HCT116 (cell line): ENCODE results near the gene ZBTB20. TPM values are rescaled to one million over a fixed set of nuclear protein-coding genes. Genes with fewer than 3 reads are reported as not detected.

ENCODE experiments used
- ATAC-seq: fragments of 200-7000 bp; cut with Tn5 transposase; 2 replicates; pipeline ENCODE4 v1.9.1; 2020; ENCODE audit warnings: mild to moderate bottlenecking, moderate library complexity
- BruUV-seq: library from RNA; stranded (reverse); fragments of 400-500 nt; replicated peaks from 2 replicates; lab custom pipeline; 2021; lab: Mats Ljungman, UMichigan
- CTCF ChIA-PET: fragments of 300-600 bp; sonication (Branson Sonifier 250); formaldehyde crosslinking; loops from one replicate; lab custom pipeline; 2021; ENCODE audit warnings: antibody characterized with exemption; lab: Charles Lee
- POLR2A ChIA-PET: fragments of 300-600, 350-600 bp; sonication (Branson Sonifier 250); formaldehyde crosslinking; loops from one replicate; lab custom pipeline; 2021; ENCODE audit warnings: antibody characterized with exemption; lab: Charles Lee
- RAD21 ChIA-PET, 2 experiments: fragments of 300-600 bp; sonication (Branson Sonifier 250); formaldehyde crosslinking; loops; one replicate each; lab custom pipeline; 2023; ENCODE audit warnings: low total read pairs in 2 of 2; ENCODE audit not compliant: uncharacterized antibody in 2 of 2, unreplicated experiment in 2 of 2, low non-redundant PET in 1 of 2; lab: Charles Lee
- DNase-seq: peaks from one replicate; pipeline ENCODE4 v3.0.0-alpha.2; 2010; ENCODE audit warnings: low read depth, low spot score
- H2AFZ ChIP-seq: fragments of 200-600 bp; shearing (Covaris generic), sonication (generic); 2 replicates; pipeline ENCODE4 v1.6.1; 2017; ENCODE audit warnings: low read depth, mixed run types, mixed read lengths, antibody characterized with exemption, low read length; ENCODE audit not compliant: poor library complexity, severe bottlenecking
- H3K27ac ChIP-seq: 2 replicates; pipeline ENCODE4 v1.5.1; 2012; ENCODE audit warnings: low read depth, low read length
- H3K27me3 ChIP-seq: fragments of 200-600 bp; sonication (generic); 2 replicates; pipeline ENCODE4 v1.6.1; 2016; ENCODE audit warnings: mixed run types, low read length, mixed read lengths; ENCODE audit not compliant: insufficient read depth
- H3K36me3 ChIP-seq, 2 experiments: fragments of 200-500 bp in 1 of 2; fragments of 200-600 bp in 1 of 2; sonication (Bioruptor generic) in 1 of 2; sonication (generic) in 1 of 2; 2 replicates each; pipeline versions ENCODE4 v1.5.1 to v1.6.1; 2014 to 2016; ENCODE audit warnings: low read length in 2 of 2, inconsistent platforms in 1 of 2, mixed read lengths in 1 of 2, mixed run types in 1 of 2; ENCODE audit not compliant: insufficient read depth in 2 of 2, control insufficient read depth in 1 of 2
- H3K4me1 ChIP-seq, 2 experiments: fragments of 200-600 bp in 1 of 2; sonication (generic) in 1 of 2; 2 replicates each; pipeline versions ENCODE4 v1.5.1 to v1.6.1; 2012 to 2017; ENCODE audit warnings: low read length in 2 of 2, inconsistent platforms in 1 of 2, mild to moderate bottlenecking in 1 of 2, mixed read lengths in 1 of 2, mixed run types in 1 of 2, moderate library complexity in 1 of 2; ENCODE audit not compliant: insufficient read depth in 2 of 2, control insufficient read depth in 1 of 2
- H3K4me2 ChIP-seq: fragments of 200-600 bp; sonication (generic); 2 replicates; pipeline ENCODE4 v1.6.1; 2017; ENCODE audit warnings: mixed run types, low read length, mixed read lengths
- H3K4me3 ChIP-seq, 2 experiments: fragments of 200-600 bp in 1 of 2; sonication (generic) in 1 of 2; replicated peaks in 1 of 2; 2 replicates each; pipeline ENCODE4 v1.5.1; 2011 to 2016; ENCODE audit warnings: low read length in 2 of 2, control low read depth in 1 of 2, low read depth in 1 of 2, mild to moderate bottlenecking in 1 of 2, mixed read lengths in 1 of 2, mixed run types in 1 of 2
- H3K79me2 ChIP-seq: fragments of 200-600 bp; sonication (generic); 2 replicates; pipeline ENCODE4 v1.6.1; 2017; ENCODE audit warnings: mild to moderate bottlenecking, mixed run types, low read length, moderate library complexity, mixed read lengths; ENCODE audit not compliant: insufficient read depth
- H3K9ac ChIP-seq: fragments of 200-600 bp; sonication (generic); 2 replicates; pipeline ENCODE4 v1.6.1; 2016; ENCODE audit warnings: low read length, mixed read lengths
- H3K9me2 ChIP-seq: fragments of 200-600 bp; sonication (generic), shearing (Covaris generic); 2 replicates; pipeline ENCODE4 v1.6.1; 2017; ENCODE audit warnings: mixed run types, mild to moderate bottlenecking, moderate library complexity; ENCODE audit not compliant: insufficient read depth
- H3K9me3 ChIP-seq, 2 experiments: fragments of 200-500 bp in 1 of 2; fragments of 200-600 bp in 1 of 2; sonication (Bioruptor generic) in 1 of 2; sonication (generic) in 1 of 2; 2 replicates each; pipeline ENCODE4 v1.6.1; 2014 to 2017; ENCODE audit warnings: low read length in 2 of 2, mixed read lengths in 2 of 2, inconsistent platforms in 1 of 2, low read depth in 1 of 2, mild to moderate bottlenecking in 1 of 2, mixed run types in 1 of 2, moderate library complexity in 1 of 2; ENCODE audit not compliant: control insufficient read depth in 1 of 2, insufficient read depth in 1 of 2
- H4K20me1 ChIP-seq: fragments of 200-600 bp; sonication (generic), shearing (Covaris generic); 2 replicates; pipeline ENCODE4 v1.6.1; 2017; ENCODE audit warnings: mixed run types, mild to moderate bottlenecking, moderate library complexity; ENCODE audit not compliant: insufficient read depth
- CBX3 ChIP-seq: IDR thresholded peaks from 2 replicates; pipeline ENCODE4 v1.6.1; 2012; ENCODE audit warnings: low read depth
- EZH2 ChIP-seq: fragments of 200-600 bp; sonication (generic); IDR thresholded peaks from 2 replicates; pipeline ENCODE4 v1.6.1; 2017; ENCODE audit warnings: antibody characterized with exemption, mixed run types
- EZH2phosphoT487 ChIP-seq: fragments of 200-600 bp; IDR thresholded peaks from 2 replicates; pipeline ENCODE4 v1.6.1; 2018; ENCODE audit warnings: antibody characterized with exemption, borderline replicate concordance
- JUND ChIP-seq: IDR thresholded peaks from 2 replicates; pipeline ENCODE4 v1.6.1; 2012
- POLR2A ChIP-seq: IDR thresholded peaks from 2 replicates; pipeline ENCODE4 v1.7.0; 2011; ENCODE audit warnings: borderline replicate concordance; ENCODE audit not compliant: insufficient read depth, insufficient read length; ENCODE audit errors: extremely low read depth
- RAD21 ChIP-seq: IDR thresholded peaks from 2 replicates; pipeline ENCODE4 v1.6.1; 2012; ENCODE audit warnings: low read depth, mild to moderate bottlenecking
- YY1 ChIP-seq: IDR thresholded peaks from 2 replicates; pipeline ENCODE4 v1.6.1; 2011; ENCODE audit warnings: low read length, low read depth, moderate library complexity, mild to moderate bottlenecking; ENCODE audit not compliant: insufficient replicate concordance; ENCODE audit errors: extremely low read depth
- ZFX ChIP-seq: fragments of 450-650 bp; IDR thresholded peaks from 2 replicates; pipeline ENCODE4 v1.6.1; 2017
- intact Hi-C: fragments of 100-400 bp; cut with micrococcal nuclease; formaldehyde crosslinking; loops from 2 replicates; pipeline ENCODE4 v1.10.0; 2022
- total RNA-seq: library from RNA; stranded (reverse); gene quantifications from one replicate; pipeline ENCODE4 v1.2.1, GENCODE V29; 2021; ENCODE audit not compliant: unreplicated experiment
- TF ChIP-seq, protein P1 (sequence below), 3 experiments: fragments of 200-600 bp in 1 of 3; sonication (generic) in 1 of 3; IDR thresholded peaks in 2 of 3; conservative IDR thresholded peaks in 1 of 3; 2 replicates each; pipeline ENCODE4 v1.5.1; 2012 to 2017; ENCODE audit warnings: low read depth in 2 of 3, low read length in 2 of 3, antibody characterized with exemption in 1 of 3, borderline replicate concordance in 1 of 3, control low read depth in 1 of 3, mild to moderate bottlenecking in 1 of 3, mixed read lengths in 1 of 3, mixed run types in 1 of 3, moderate library complexity in 1 of 3; ENCODE audit not compliant: insufficient read depth in 1 of 3

The ZBTB20 gene
- total RNA-seq, 1 experiment from 2014 or later = 42.1 TPM

DNA sequence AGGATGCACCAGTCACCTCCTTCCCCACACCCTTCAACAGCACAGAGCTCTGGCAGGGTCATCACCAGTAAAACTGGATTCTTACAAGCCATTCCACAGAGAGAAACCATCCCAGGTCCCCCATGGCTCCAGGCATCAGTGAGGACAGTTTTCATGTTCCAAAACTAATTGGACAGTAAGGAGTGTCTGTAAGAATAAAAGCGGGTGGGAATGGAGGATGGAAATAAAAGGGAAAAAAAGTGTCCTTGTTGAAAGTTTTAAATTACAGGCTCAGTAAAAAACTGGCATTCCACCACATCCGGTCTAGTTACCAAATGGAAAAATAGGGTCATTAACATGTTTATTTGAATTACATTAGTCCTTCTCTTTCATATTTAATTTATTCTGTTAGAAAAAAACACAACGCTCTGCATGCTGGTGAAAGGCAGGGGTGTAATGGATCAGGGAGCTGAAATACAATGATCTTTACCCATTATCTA lies 735.9 kb downstream of the ZBTB20 start (continued):
- TF ChIP-seq EZH2phosphoT487 = no peak
- TF ChIP-seq POLR2A = no peak
- TF ChIP-seq, all 23 proteins: peak for 0

GRCh38 chr3:114408736-114409670 lies 738.1 kb downstream of the ZBTB20 start:
- Histone ChIP-seq H3K27ac (no peak overlapping the region), H3K9me3 (no peaks in the 10 kb centered on the region), H3K9ac (no peak overlapping the region), H3K36me3 (no peaks in the 10 kb centered on the region), H3K4me3 (no peak overlapping the region), H3K79me2 (peaks cover 96% of the 10 kb centered on the region), H3K4me1 (peaks cover 49 to 87% of the 10 kb centered on the region in 2 experiments), H2AFZ (no peak overlapping the region), H3K27me3 (no peaks in the 10 kb centered on the region), H3K9me2 (no peaks in the 10 kb centered on the region), H4K20me1 (no peaks in the 10 kb centered on the region), H3K4me2 (no peak overlapping the region)
- ChIA-PET POLR2A (interaction anchor here (1.3 kb wide), 1 partner anchor 8 kb away, joined by 3 read pairs; no protein-coding TSS in a partner anchor), CTCF (interaction anchor here (1.2 to 7.9 kb wide), 2 partner anchors 9 to 24 kb away, joined by 5 to 49 read pairs; no protein-coding TSS in a partner anchor), RAD21 (no interaction called here)
- intact Hi-C loops = loop anchor here (10.0 kb wide), 1 partner anchor 236 kb away; no protein-coding TSS in a partner anchor
- TF ChIP-seq CBX3 (no peak), RAD21 (no peak), EZH2 (no peak), YY1 (no peak), JUND (no peak), ZFX (no peak)
- TF ChIP-seq, protein P1, sequence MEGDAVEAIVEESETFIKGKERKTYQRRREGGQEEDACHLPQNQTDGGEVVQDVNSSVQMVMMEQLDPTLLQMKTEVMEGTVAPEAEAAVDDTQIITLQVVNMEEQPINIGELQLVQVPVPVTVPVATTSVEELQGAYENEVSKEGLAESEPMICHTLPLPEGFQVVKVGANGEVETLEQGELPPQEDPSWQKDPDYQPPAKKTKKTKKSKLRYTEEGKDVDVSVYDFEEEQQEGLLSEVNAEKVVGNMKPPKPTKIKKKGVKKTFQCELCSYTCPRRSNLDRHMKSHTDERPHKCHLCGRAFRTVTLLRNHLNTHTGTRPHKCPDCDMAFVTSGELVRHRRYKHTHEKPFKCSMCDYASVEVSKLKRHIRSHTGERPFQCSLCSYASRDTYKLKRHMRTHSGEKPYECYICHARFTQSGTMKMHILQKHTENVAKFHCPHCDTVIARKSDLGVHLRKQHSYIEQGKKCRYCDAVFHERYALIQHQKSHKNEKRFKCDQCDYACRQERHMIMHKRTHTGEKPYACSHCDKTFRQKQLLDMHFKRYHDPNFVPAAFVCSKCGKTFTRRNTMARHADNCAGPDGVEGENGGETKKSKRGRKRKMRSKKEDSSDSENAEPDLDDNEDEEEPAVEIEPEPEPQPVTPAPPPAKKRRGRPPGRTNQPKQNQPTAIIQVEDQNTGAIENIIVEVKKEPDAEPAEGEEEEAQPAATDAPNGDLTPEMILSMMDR (IDR thresholded peaks at IDR 0.05 in 2 of 3, conservative IDR thresholded peaks at IDR 0.05 in 1 of 3; ENCODE audit: borderline replicate concordance in 1 of 3, insufficient read depth in 1 of 3, low read depth in 2 of 3, low read length in 2 of 3) = no peak
- DNase-seq = no peak
- no peak for ATAC-seq
- BruUV-seq = no TSS peak
